PFSK-1 (cell line): ENCODE data around the gene VSIG8.

ENCODE experiments used
- POLR2AphosphoS5 ChIP-seq: IDR thresholded peaks from 2 replicates; pipeline ENCODE4 v1.6.1; 2012; ENCODE audit warnings: low read depth, mild to moderate bottlenecking, control low read depth, low read length, moderate library complexity
- SIN3A ChIP-seq: IDR thresholded peaks from 2 replicates; pipeline ENCODE4 v1.6.1; 2012; ENCODE audit warnings: mild to moderate bottlenecking, low read length, moderate library complexity, borderline replicate concordance; ENCODE audit not compliant: insufficient read depth
- TAF1 ChIP-seq: IDR thresholded peaks from 2 replicates; pipeline ENCODE4 v1.6.1; 2012; ENCODE audit warnings: low read length, control low read depth, borderline replicate concordance; ENCODE audit not compliant: insufficient read depth
- TF ChIP-seq, protein P1 (sequence below), 2 experiments: IDR thresholded peaks; 2 replicates each; pipeline versions ENCODE4 v1.6.1 to v1.8.0; 2011 to 2012; ENCODE audit warnings: low read depth in 2 of 2, low read length in 2 of 2, control low read depth in 1 of 2, inconsistent platforms in 1 of 2, mild to moderate bottlenecking in 1 of 2, moderate library complexity in 1 of 2; ENCODE audit not compliant: insufficient read depth in 1 of 2

- TF ChIP-seq, protein P1, sequence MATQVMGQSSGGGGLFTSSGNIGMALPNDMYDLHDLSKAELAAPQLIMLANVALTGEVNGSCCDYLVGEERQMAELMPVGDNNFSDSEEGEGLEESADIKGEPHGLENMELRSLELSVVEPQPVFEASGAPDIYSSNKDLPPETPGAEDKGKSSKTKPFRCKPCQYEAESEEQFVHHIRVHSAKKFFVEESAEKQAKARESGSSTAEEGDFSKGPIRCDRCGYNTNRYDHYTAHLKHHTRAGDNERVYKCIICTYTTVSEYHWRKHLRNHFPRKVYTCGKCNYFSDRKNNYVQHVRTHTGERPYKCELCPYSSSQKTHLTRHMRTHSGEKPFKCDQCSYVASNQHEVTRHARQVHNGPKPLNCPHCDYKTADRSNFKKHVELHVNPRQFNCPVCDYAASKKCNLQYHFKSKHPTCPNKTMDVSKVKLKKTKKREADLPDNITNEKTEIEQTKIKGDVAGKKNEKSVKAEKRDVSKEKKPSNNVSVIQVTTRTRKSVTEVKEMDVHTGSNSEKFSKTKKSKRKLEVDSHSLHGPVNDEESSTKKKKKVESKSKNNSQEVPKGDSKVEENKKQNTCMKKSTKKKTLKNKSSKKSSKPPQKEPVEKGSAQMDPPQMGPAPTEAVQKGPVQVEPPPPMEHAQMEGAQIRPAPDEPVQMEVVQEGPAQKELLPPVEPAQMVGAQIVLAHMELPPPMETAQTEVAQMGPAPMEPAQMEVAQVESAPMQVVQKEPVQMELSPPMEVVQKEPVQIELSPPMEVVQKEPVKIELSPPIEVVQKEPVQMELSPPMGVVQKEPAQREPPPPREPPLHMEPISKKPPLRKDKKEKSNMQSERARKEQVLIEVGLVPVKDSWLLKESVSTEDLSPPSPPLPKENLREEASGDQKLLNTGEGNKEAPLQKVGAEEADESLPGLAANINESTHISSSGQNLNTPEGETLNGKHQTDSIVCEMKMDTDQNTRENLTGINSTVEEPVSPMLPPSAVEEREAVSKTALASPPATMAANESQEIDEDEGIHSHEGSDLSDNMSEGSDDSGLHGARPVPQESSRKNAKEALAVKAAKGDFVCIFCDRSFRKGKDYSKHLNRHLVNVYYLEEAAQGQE (IDR thresholded peaks at IDR 0.05; ENCODE audit: insufficient read depth in 1 of 2, low read depth in 2 of 2, low read length in 2 of 2) = no peak
- TF ChIP-seq POLR2AphosphoS5 (no peak), TAF1 (no peak), SIN3A (no peak)
These were observed 45.8 kb upstream of the VSIG8 start for GRCh38 chr1:159908031-159908940.
